GM19351 (cell line): ENCODE data around the gene RBFOX2.

ENCODE experiments used
- ATAC-seq: cut with Tn5 transposase; IDR thresholded peaks from one replicate; pipeline ENCODE4 v1.9.1; 2021; ENCODE audit warnings: mild to moderate bottlenecking, moderate library complexity; ENCODE audit not compliant: unreplicated experiment

Gene RBFOX2

DNA sequence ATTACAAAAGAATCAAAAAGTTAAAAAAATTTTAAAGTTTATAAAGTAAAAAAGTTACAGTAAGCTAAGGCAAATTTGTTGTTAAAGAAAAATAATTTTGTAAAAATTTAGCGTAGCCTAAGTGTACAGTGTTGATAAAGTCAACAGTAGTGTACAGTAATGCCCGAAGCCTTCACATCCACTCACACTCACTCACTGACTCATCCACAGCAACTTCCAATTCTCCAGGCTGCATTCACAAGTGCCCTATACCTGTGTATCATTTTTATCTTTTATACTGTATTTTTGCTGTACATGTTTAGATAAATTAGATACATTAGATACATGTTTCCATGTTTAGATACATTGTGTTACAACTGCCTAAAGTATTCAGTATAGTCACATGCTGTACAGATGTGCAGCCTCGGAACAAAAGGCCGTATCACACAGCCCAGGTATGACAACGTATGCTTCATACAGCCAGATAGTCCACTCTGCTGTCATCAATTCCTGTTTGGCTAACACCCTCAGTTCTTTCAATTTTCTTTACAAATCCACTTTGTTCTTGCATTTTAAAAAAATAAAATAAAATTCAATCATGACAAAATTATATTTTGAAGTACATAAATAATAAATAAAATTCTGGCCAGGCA, 80.7 kb downstream of the RBFOX2 start:
- no peak for ATAC-seq

DNA sequence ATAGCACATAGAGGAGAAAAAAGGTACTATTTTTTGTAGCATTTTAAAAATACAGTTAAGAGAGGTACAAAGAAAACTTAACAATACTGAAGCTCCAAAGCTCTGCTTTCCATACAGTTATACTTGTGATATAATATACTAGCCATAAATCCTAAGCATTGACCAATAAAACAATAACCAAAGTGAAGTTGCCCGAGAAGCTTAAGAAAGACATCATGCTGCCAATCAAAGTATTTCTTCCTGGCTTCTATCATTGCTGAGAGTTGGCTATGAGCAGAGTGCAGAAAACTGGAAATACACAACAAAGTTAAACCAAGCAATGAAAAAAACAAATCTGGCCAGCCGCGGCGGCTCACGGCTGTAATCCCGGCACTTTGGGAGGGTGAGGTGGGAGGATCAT, 84.2 kb downstream of the RBFOX2 start:
- ATAC-seq: no peak

GRCh38 chr22:35940166-35940565, 88.5 kb downstream of the RBFOX2 start:
- no peak for ATAC-seq

GRCh38 chr22:35938226-35938625, 90.4 kb downstream of the RBFOX2 start:
- no peak for ATAC-seq

- no peak for ATAC-seq
Measured at GRCh38 chr22:35930933-35931332, 97.7 kb downstream of the RBFOX2 start.

GRCh38 chr22:35928285-35928798, 100.3 kb downstream of the RBFOX2 start:
- no peak for ATAC-seq

- no peak for ATAC-seq
Measured at GRCh38 chr22:35923026-35923425, 105.6 kb downstream of the RBFOX2 start.

DNA sequence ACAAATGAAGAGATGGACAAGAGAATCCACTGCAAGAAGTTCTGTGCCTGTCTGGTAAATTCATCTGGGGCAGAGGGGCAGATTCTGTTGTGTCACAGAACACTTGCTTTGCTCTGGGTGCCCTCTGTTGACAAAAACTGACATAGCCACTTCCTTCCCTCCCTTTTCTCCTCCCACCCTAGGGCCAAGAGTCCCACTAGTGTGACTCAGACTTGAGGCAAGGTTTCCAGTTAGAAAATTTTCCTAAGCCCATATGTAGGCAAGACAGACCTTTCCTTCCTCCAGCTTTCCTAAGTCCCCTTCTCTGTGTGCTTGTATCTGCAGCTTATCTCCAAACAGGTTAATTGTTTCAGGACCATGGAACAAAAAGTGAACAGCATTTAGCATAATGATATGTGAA, 106.8 kb downstream of the RBFOX2 start:
- no peak for ATAC-seq

- no peak for ATAC-seq
Measured at GRCh38 chr22:35921044-35921443, 107.6 kb downstream of the RBFOX2 start.

GRCh38 chr22:35919002-35919542, 109.6 kb downstream of the RBFOX2 start:
- ATAC-seq: no peak

DNA sequence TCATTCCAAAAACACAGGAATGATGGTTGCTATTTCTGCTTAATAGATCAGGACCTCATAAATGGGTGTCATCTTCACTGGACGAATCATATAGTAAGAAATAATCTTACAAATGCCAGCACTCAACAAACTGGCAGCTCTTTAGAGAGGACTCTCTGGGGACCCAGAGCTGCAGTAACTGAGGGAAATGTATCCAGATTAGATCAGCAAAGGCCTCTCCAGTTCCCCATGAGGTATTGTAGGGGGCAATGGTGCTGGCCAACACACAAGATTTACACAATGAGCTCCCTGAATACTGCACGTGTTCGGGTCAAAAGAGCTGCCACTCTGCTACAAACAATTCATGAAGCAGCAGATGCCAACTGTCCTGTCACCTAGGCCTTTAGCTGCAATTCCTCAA, 110.2 kb downstream of the RBFOX2 start:
- ATAC-seq: no peak

- ATAC-seq: no peak
Measured at GRCh38 chr22:35917651-35918050, 111.0 kb downstream of the RBFOX2 start.

DNA sequence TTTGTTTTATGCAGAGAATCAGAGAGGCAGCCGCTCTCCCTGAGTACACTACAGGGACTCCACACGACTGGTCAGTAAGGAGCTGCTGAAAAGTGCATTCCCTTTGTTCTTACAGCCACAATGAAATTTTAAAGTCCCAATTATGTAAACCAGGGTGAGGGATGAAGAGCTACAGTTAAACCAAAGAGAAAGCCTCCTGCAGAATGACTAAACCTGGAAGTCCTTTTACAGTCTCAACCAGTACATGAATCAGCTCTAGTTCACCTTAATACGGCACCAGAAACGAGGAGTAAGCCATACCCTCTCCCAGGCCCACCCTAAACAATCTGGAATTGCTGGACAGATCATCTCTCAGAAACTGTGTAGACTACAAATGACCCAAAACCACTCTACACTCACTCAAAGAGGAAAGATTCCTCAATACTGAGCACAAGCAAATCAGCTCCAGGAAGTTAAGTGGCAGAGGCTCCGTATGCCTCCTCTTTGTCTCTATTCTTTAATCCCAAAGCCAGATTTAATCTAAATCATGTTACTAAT, 113.1 kb downstream of the RBFOX2 start:
- no peak for ATAC-seq

DNA sequence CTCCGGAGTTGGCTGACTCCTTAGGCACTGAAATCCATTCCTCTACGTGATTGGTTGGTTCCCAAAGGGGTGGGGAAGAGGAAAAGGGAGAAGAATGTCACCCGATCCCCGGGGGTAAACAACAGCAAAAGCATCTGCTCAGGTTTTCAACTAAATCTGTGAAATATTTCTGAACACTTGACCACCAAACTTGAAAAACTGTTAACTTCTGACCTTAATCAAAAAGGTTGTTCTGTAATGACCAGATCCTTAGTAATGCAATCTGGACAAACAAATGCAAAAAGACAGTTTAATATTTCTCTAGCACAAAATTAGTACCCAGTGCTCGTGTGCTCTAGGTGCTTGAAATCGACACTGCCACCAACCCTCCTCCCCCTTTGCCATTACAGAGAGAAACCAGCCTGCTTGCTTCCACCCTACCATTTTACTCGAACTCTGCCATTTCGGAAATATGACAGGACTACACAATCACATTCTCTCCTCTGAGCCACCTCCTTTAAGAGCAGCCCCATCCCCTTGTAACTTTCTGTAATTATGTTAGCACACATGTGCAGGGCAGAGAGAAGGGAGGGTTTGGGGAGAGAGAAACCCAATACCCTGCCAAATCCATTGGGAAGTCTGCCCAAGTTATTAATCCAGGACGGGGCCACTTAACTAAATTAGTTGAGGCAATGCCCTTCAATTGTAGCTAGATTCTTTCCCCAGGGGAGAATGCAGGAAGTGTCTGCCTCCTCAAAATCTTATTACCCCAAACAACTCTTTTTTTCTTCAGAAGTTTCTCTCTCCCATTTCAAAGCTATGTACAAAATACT, 113.8 kb downstream of the RBFOX2 start:
- ATAC-seq: no peak

DNA sequence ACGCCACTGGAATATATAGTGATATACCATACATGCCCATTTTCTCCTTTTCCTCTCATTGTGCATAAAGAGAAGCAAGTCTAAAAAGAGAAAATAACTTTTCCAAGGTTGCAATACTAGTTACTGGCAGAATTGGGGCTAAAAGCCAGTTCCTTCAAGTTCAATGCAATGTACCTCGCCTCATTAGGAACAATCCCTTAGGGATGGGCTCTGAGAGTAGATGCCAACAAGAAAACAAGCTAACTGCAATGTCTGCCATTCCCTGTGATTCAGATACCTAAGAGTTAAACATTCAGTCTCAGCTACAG, 114.3 kb downstream of the RBFOX2 start:
- ATAC-seq: no peak

DNA sequence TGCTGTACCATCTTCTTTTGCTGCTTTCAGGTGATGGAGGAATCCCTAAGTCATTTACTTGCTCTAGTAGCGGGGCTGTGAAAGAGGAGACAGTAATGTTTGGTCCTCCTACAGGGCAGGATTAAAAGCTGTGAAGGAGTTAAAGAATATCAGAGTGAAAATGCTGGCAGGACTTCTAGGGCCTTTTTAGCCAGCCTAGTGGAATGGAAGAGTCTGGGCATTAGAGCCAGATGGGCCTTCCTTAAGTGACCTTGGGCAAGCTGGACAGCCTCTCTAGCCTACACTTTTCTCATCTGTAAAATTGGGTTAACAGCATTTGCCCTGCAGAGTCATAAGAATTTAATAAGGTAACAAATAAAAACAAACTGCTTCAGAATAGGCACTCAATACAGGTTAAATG, 114.7 kb downstream of the RBFOX2 start:
- no peak for ATAC-seq

DNA sequence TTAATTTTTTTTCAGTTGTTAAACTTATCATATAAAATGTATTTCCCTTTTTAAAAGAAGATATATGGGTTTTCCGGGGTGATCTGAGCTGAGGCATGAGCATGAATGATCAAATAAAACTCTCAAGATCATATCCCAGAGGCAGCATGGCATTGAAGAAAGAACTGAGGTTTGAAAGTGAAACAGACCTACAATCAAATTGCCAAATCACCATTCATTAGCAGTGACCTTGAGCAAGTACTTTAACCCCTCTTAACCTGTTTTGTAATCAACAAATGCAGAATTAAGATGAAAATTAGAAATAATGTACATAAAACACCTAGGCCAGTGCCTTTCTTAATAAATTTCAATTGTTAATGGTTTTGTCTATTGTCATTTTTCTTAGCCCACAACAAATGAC, 116.0 kb downstream of the RBFOX2 start:
- no peak for ATAC-seq

GRCh38 chr22:35911877-35912276, 116.7 kb downstream of the RBFOX2 start:
- no peak for ATAC-seq

DNA sequence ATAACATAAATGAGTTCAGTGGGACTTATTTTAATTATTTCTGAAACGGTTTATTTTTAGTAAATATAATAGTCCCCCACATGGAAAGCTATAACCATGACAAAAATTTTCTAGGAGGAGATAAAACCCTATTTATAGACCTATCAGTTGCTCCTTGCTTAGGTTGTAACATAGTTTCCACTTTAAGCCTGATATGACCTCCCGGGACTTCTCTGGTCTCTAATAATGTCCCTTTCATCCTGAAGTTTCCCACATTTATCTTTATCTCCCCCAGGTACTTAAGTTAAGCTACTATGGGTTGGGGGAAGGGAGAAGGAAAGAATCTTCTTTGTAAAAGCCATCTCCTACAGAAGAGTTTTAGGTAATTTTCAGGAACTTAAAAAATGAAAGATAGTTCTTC, 117.7 kb downstream of the RBFOX2 start:
- no peak for ATAC-seq

- ATAC-seq: no peak
Measured at GRCh38 chr22:35910003-35910769, 118.4 kb downstream of the RBFOX2 start.

DNA sequence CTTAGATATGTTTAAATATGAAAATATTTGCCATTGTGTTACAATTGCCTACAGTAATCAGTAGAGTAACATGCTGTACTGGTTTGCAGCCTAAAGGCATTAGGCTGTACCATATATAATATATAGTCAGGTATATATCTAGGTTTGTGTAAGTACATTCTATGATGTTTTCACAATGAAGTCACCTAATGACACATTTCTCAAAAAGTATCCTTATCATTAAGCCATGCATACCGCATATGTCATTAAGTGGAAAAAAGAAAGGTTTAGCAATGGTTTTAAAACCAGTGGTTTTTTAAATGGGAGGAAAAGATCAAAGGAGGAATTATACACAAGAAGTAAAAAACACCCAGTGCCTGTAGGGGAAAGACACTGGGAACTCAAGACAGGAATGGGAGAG, 122.7 kb downstream of the RBFOX2 start:
- ATAC-seq: no peak
